ENCODE data around the gene DKKL1.
A peak's percentile ranks its signal among the peaks of the same experiment; 100 is the strongest.
"Not testable (repeated sequence)": the region's sequence is repeated elsewhere in the genome, so short reads cannot be mapped to it uniquely, and the experiment has no call there.

DKKL1 gene

GRCh38 chr19:49362048-49362928 lies 1.4 kb upstream of the DKKL1 start, which contains the start of gene TEAD2:
TSS of gene TEAD2 (minus strand) at chr19:49362416. CDS start at chr19:49360075, 2,341 bp downstream.
- DNase-seq = no peak

- DNase-seq = no peak
Observed at GRCh38 chr19:49362929-49363267, 779 bp upstream of the DKKL1 start.

DNA sequence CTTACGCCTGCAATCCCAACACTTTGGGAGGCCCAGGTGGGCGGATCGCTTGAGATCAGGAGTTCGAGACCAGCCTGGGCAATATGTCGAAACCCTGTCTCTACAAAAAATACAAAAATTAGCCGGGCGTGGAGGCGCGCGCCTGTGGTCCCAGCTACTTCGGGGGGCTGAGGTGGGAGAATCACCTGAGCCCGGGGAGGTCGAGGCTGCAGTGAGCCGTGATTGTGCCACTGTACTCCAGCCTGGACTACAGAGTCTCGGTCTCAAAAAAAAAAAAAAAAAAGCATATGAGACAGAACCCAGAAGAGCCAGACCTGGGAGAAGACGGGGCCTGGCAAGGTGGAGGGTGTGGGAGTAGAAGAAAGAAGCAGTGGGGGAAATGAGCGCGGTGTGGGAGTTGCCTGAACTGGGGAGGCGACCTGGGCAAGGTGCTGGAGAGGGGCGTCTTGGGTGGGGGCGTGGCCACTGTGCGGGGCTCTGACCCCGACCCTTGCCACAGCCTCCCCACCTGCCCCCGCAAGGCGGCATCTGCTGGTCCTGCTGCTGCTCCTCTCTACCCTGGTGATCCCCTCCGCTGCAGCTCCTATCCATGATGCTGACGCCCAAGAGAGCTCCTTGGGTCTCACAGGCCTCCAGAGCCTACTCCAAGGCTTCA lies 533 bp downstream of the DKKL1 start:
- DNase-seq = no peak

DNA sequence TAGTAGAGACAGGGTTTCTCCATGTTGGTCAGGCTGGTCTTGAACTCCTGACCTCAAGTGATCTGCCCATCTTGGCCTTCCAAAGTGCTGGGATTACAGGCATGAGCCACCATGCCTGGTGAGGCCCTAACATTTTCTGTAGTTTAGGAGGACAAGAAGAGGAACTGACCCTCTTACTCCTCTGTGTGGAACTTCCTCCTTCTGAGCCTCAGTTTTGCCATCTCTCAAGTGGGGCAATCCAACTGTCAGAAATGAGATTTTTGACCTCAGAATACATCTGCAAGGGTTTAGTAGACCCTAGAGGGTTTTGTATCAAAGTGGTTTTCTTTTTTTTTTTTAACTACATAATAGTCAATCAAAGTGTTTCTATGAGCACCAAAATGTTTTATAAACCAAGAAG lies 2.4 kb downstream of the DKKL1 start:
- DNase-seq = no peak

GRCh38 chr19:49368711-49369358 lies 5.2 kb downstream of the DKKL1 start:
- no peak for DNase-seq

GRCh38 chr19:49371184-49371583 lies 7.5 kb downstream of the DKKL1 start:
- no peak for DNase-seq

DNA sequence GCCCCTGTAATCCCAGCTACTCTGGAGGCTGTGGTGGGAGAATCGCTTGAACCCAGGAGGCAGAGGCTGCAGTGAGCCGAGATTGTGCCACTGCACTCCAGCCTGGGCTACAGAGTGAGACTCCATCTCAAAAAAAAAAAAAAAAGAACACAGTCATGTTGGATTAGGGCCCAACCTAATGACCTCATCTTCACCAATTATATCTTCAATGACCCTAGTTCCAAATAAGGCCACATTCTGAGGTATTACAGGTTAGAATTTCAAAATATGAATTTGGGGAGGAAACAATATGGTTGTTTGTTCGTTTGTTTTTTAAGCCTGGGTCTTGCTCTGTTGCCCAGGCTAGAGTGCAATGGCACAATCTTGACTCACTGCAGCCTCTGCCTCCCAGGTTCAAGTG lies 9.5 kb downstream of the DKKL1 start:
- DNase-seq = not testable (repeated sequence)

DNA sequence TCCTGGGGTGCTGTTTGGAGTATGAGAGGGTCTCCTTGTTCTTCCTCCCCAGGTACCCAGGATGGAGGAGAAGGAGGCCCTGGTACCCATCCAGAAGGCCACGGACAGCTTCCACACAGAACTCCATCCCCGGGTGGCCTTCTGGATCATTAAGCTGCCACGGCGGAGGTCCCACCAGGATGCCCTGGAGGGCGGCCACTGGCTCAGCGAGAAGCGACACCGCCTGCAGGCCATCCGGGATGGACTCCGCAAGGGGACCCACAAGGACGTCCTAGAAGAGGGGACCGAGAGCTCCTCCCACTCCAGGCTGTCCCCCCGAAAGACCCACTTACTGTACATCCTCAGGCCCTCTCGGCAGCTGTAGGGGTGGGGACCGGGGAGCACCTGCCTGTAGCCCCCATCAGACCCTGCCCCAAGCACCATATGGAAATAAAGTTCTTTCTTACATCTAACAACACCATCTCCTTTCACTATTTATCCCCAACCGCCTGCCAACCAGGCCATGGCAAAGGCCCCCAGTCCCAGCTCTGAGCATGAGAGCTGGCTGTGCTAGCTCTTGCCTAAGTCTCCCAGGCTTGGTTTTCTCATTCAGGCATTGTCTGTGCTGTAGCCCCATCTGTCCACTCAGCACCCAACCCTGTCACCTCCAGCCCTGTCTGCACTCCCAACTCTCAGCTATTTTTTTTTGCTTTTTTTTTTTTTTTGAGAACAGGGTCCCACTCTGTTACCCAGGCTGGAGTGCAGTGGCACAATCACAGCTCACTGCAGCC lies 11.2 kb downstream of the DKKL1 start:
- DNase-seq = no peak

DNA sequence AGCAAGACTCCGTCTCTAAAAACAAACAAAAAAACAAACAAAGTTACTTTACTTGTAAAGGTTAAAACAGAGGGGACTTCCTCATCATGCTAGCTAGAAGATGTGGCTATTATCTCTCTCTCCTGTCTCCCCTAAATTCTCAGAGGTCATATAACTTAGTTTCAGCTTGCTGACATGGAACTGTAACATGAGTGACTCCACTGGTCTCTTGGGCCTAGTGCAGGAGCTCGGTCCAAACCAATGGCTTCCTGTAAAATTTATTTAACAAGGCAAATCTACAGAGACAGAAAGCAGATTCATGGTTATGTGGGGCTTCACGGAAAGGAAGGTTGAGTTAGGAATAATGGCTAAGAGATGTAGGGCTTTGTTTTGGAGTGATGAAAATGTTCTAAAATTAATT lies 14.8 kb downstream of the DKKL1 start:
- no peak for DNase-seq

- DNase-seq = no peak
Observed at GRCh38 chr19:49380391-49380790, 16.7 kb downstream of the DKKL1 start.

- DNase-seq = no peak
Observed at GRCh38 chr19:49382639-49383038, 19.0 kb downstream of the DKKL1 start.

DNA sequence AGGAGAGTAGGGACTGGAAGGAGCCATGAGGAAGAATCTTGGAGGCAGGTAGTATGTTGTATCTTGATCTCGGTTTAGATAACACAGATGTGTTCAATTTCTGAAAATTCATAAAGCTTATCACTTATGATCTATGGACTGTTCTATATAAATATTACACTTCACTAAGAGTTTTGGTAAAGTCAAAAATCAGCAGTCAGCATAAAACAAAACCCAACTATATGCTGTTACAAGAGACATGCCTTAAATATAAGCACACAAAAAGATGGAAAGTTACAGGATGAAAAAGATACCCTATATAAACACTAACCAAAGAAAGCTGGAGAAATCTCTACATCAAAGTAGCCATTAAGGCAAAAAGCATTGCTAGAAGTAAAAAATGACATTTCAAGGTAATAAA lies 19.9 kb downstream of the DKKL1 start:
- DNase-seq = no peak

DNA sequence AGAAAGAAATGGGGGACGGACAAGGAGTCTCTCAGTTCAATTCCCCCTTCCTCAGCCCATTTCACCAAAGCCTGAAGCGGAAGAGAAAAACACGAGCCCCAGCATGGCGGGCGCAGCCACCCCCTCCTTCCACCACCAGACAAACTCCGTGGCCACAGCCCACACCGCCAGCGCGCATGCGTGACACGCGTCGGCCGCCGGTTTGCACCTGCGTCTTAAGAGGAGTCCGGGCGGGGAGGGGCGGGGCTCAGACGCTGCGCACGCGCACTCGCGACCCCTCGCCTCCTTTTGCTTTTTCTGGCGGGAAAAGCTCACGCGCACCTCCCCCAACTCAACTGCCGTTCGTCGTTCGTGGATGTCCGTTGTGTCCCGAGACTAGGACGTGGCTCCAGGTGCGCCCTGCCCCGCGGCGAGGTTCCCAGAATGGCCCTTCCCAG lies 24.3 kb downstream of the DKKL1 start, which contains the start of gene KASH5:
TSS of gene KASH5 (plus strand) at position 314 of the 437 bp plus-strand sequence. CDS start 2,635 bp downstream, outside the sequence.
- DNase-seq = peak; percentile 80 to 81

- DNase-seq = no peak
Observed at GRCh38 chr19:49389406-49389805, 25.7 kb downstream of the DKKL1 start.

DNA sequence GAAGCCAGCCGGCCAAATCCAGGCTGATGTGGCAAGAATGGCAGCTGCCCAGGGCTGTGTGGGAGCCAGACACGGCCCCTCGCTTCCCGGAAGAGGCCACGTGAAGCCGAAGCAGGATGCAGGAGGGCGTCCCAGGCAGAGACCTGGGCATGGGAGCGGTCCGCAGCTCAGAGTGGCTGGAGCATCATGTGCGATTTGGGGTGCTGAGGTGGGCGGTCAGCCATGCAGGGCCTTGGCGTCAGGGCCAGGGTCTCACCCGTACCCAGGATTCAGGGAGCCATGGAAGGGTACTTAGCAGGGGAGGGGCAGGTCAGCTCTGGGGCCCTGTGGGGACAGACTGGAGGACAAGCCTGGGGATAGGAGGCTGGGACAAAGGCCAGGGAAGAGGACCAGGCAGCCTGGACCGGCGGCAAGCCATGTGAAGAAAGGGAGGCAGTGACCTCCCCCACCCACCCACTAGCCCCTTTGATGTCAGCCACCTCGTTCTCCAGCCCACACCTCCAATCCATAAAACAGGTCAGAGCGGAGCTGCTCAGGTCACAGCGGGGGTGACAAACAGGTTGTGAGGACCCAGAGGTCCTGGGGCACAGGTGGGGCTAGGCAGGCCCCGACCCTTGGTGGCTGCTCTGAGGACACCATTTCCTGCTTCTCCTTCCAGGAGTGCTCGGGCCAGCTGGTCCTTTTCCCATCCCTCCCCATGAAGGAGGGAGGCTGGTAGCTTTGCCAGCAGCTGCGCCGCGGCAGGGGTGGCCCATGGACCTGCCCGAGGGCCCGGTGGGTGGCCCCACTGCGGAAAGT lies 26.7 kb downstream of the DKKL1 start:
- DNase-seq = no peak

- no peak for DNase-seq
Observed at GRCh38 chr19:49390929-49391359, 27.3 kb downstream of the DKKL1 start.

GRCh38 chr19:49391581-49392399 lies 28.1 kb downstream of the DKKL1 start:
- peak; percentile 80 to 84 for DNase-seq

- no peak for DNase-seq
Observed at GRCh38 chr19:49393881-49394280, 30.2 kb downstream of the DKKL1 start.

DNA sequence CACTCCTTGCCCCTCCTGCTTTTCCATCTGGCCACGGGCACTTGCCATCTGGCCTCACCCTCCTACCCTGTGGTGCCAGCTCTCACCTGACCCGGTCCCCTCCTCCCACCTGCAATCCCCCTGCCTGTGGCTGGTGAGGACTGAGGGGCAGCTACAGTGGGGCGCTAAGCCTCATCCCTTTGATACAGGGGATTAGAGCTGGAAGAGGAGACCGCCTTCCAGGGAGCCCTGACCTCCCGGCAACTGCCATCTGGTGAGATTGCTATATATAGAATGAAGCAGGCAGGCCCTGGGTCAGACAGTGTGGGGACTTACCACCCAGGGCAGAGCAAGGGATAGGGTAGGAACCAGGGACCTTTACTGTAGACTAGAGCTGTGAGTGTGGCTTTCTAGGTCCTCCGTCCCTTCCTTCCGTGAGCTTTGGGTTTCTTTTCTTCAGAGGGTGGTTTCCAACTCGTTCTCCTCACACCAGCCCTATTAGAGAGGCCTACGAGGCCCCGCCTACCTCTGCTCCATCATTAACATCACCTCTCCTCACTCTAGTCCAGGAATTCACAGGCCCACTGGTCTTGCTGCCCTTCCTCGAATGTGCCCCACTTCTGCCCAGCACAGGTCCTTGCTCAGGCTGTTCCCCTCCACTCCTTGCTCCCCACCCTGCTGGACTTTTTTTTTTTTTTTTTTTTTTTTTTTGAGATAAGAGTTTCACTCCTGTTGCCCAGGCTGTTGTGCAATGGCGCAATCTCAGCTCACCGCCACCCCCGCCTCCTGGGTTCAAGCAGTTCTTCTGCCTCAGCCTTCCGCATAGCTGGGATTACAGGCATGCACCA lies 32.1 kb downstream of the DKKL1 start:
- DNase-seq = no peak
